IgD-negative memory B cell (primary cell): ENCODE data around the gene GPATCH8. TPM values are rescaled to one million over a fixed set of nuclear protein-coding genes. Genes with fewer than 3 reads are reported as not detected.
"Not testable (repeated sequence)": the region's sequence is repeated elsewhere in the genome, so short reads cannot be mapped to it uniquely, and the experiment has no call there.

ENCODE experiments used
- H3K27ac Mint-ChIP-seq, 3 donors: one replicate each; pipeline ENCODE4 v1.8.0; 2020 to 2022; ENCODE audit warnings: mild to moderate bottlenecking in 3 of 3, mixed read lengths in 3 of 3, moderate library complexity in 1 of 3
- H3K27me3 Mint-ChIP-seq: one replicate; pipeline ENCODE4 v1.8.0; 2021; ENCODE audit warnings: mixed read lengths
- H3K36me3 Mint-ChIP-seq: one replicate; pipeline ENCODE4 v1.8.0; 2020; ENCODE audit warnings: mild to moderate bottlenecking, mixed read lengths
- H3K4me1 Mint-ChIP-seq, 3 donors: one replicate each; pipeline ENCODE4 v1.8.0; 2020 to 2022; ENCODE audit warnings: mixed read lengths in 3 of 3, mild to moderate bottlenecking in 1 of 3
- H3K4me3 Mint-ChIP-seq, 4 donors: one replicate each; pipeline ENCODE4 v1.8.0; 2020 to 2022; ENCODE audit warnings: mild to moderate bottlenecking in 4 of 4, mixed read lengths in 4 of 4, moderate library complexity in 3 of 4
- H3K9me3 Mint-ChIP-seq, 3 donors: one replicate each; pipeline ENCODE4 v1.8.0; 2020 to 2021; ENCODE audit warnings: mixed read lengths in 3 of 3, mild to moderate bottlenecking in 1 of 3
- polyA plus RNA-seq: library from polyadenylated mRNA; unstranded; fragments of 300-500 nt; fragmentation: Illumina TruSeq; gene quantifications from one replicate; pipeline ENCODE4 v1.2.3, GENCODE V29; 2021

GPATCH8 gene
- polyA plus RNA-seq, 1 donor from 2014 or later: 66.3 TPM

GRCh38 chr17:44368391-44369243 lies 134.6 kb downstream of the GPATCH8 start:
- not testable (repeated sequence) for H3K36me3 Mint-ChIP-seq, H3K4me3 Mint-ChIP-seq, H3K4me1 Mint-ChIP-seq, H3K9me3 Mint-ChIP-seq, H3K27ac Mint-ChIP-seq
- H3K27me3 Mint-ChIP-seq: peaks cover 38% of the 10 kb centered on the region

GRCh38 chr17:44367231-44367979 lies 135.8 kb downstream of the GPATCH8 start:
- Mint-ChIP-seq H3K4me3 (peak overlapping the region in 2 of 4 donors; percentile 22 to 34), H3K4me1 (peaks cover 0 to 1% (median 0%) of the 10 kb centered on the region in 3 donors), H3K36me3 (peaks cover 4% of the 10 kb centered on the region), H3K27me3 (peaks cover 36% of the 10 kb centered on the region), H3K9me3 (no peaks in the 10 kb centered on the region), H3K27ac (no peak overlapping the region)

- not testable (repeated sequence) for H3K27ac Mint-ChIP-seq, H3K36me3 Mint-ChIP-seq, H3K9me3 Mint-ChIP-seq, H3K4me1 Mint-ChIP-seq
- peaks cover 26% of the 10 kb centered on the region for H3K27me3 Mint-ChIP-seq
- H3K4me3 Mint-ChIP-seq: peak overlapping the region in 2 of 4 donors; percentile 55 to 71
Observed at GRCh38 chr17:44365051-44365450, 138.2 kb downstream of the GPATCH8 start.

- Mint-ChIP-seq H3K36me3 (peaks cover 4% of the 10 kb centered on the region), H3K9me3 (no peaks in the 10 kb centered on the region), H3K27me3 (peaks cover 28% of the 10 kb centered on the region), H3K4me3 (peak within 1 kb of the TSS; percentile 71 to 89 (median 84)), H3K4me1 (peaks cover 5 to 7% (median 5%) of the 10 kb centered on the region in 3 donors), H3K27ac (peak within 1 kb of the TSS in 1 of 3 donors; percentile 81)
Observed at GRCh38 chr17:44363613-44364159, 139.5 kb downstream of the GPATCH8 start, which contains the start of gene FAM171A2. Gene FAM171A2 (minus strand): TSS chr17:44363853. CDS start chr17:44363714, 139 bp downstream.

GRCh38 chr17:44362949-44363612 lies 140.1 kb downstream of the GPATCH8 start:
- Mint-ChIP-seq H3K27me3 (peaks cover 24% of the 10 kb centered on the region), H3K36me3 (peaks cover 4% of the 10 kb centered on the region), H3K4me1 (peaks cover 5 to 8% (median 5%) of the 10 kb centered on the region in 3 donors), H3K9me3 (no peaks in the 10 kb centered on the region), H3K27ac (no peak overlapping the region), H3K4me3 (peak overlapping the region in 3 of 4 donors; percentile 70 to 80 (median 77))

GRCh38 chr17:44362459-44362948 lies 140.7 kb downstream of the GPATCH8 start:
- Mint-ChIP-seq H3K4me1 (peaks cover 5 to 8% (median 5%) of the 10 kb centered on the region in 3 donors), H3K27me3 (peaks cover 21% of the 10 kb centered on the region), H3K4me3 (peak overlapping the region in 2 of 4 donors; percentile 54 to 68), H3K9me3 (no peaks in the 10 kb centered on the region), H3K27ac (no peak overlapping the region), H3K36me3 (peaks cover 3% of the 10 kb centered on the region)

GRCh38 chr17:44361292-44362260 lies 141.6 kb downstream of the GPATCH8 start:
- no peaks in the 10 kb centered on the region for H3K9me3 Mint-ChIP-seq
- H3K4me1 Mint-ChIP-seq: peaks cover 5 to 8% (median 5%) of the 10 kb centered on the region in 3 donors
- H3K36me3 Mint-ChIP-seq: no peaks in the 10 kb centered on the region
- H3K4me3 Mint-ChIP-seq: peak overlapping the region in 2 of 4 donors; percentile 67 to 74
- no peak overlapping the region for H3K27ac Mint-ChIP-seq
- H3K27me3 Mint-ChIP-seq: peaks cover 16% of the 10 kb centered on the region

- Mint-ChIP-seq H3K4me1 (peaks cover 5 to 8% (median 5%) of the 10 kb centered on the region in 3 donors), H3K36me3 (no peaks in the 10 kb centered on the region), H3K9me3 (no peaks in the 10 kb centered on the region), H3K4me3 (peak overlapping the region in 1 of 4 donors; percentile 67), H3K27me3 (peaks cover 11% of the 10 kb centered on the region), H3K27ac (no peak overlapping the region)
Observed at GRCh38 chr17:44360826-44361225, 142.4 kb downstream of the GPATCH8 start.

GRCh38 chr17:44360144-44360533 lies 143.1 kb downstream of the GPATCH8 start:
- Mint-ChIP-seq H3K9me3 (no peaks in the 10 kb centered on the region), H3K4me3 (peak overlapping the region in 1 of 4 donors; percentile 11), H3K4me1 (peaks cover 5 to 8% (median 5%) of the 10 kb centered on the region in 3 donors), H3K27me3 (peaks cover 7% of the 10 kb centered on the region), H3K27ac (no peak overlapping the region), H3K36me3 (no peaks in the 10 kb centered on the region)

GRCh38 chr17:44359458-44360143 lies 143.6 kb downstream of the GPATCH8 start:
- no peaks in the 10 kb centered on the region for H3K36me3 Mint-ChIP-seq
- peaks cover 5 to 8% (median 5%) of the 10 kb centered on the region in 3 donors for H3K4me1 Mint-ChIP-seq
- H3K9me3 Mint-ChIP-seq: no peaks in the 10 kb centered on the region
- no peak overlapping the region for H3K27ac Mint-ChIP-seq
- H3K4me3 Mint-ChIP-seq: peak overlapping the region in 3 of 4 donors; percentile 3 to 25 (median 7)
- H3K27me3 Mint-ChIP-seq: peaks cover 5% of the 10 kb centered on the region

- no peak overlapping the region for H3K27ac Mint-ChIP-seq
- peak overlapping the region in 3 of 4 donors; percentile 7 to 83 (median 25) for H3K4me3 Mint-ChIP-seq
- peaks cover 5% of the 10 kb centered on the region for H3K27me3 Mint-ChIP-seq
- peaks cover 5 to 8% (median 5%) of the 10 kb centered on the region in 3 donors for H3K4me1 Mint-ChIP-seq
- no peaks in the 10 kb centered on the region for H3K36me3 Mint-ChIP-seq
- H3K9me3 Mint-ChIP-seq: no peaks in the 10 kb centered on the region
Observed at GRCh38 chr17:44359006-44359405, 144.2 kb downstream of the GPATCH8 start.

GRCh38 chr17:44358066-44358465 lies 145.1 kb downstream of the GPATCH8 start:
- Mint-ChIP-seq H3K27me3 (peaks cover 5% of the 10 kb centered on the region), H3K4me3 (no peak overlapping the region), H3K4me1 (peaks cover 5 to 8% (median 7%) of the 10 kb centered on the region in 3 donors), H3K9me3 (no peaks in the 10 kb centered on the region), H3K27ac (no peak overlapping the region), H3K36me3 (no peaks in the 10 kb centered on the region)

GRCh38 chr17:44356241-44356640 lies 147.0 kb downstream of the GPATCH8 start:
- Mint-ChIP-seq H3K4me1 (peaks cover 5 to 10% (median 10%) of the 10 kb centered on the region in 3 donors), H3K9me3 (no peaks in the 10 kb centered on the region), H3K36me3 (no peaks in the 10 kb centered on the region), H3K4me3 (peak overlapping the region; percentile 16 to 78 (median 44)), H3K27me3 (peaks cover 5% of the 10 kb centered on the region), H3K27ac (no peak overlapping the region)
